Inferior parietal cortex (tissue), 1 donor: ENCODE results near the gene SLC37A1.

Experiments used
- DNase-seq: peaks from one replicate; pipeline ENCODE4 v3.0.0-alpha.2; 2016; ENCODE audit errors: extremely low spot score

The SLC37A1 gene

DNA sequence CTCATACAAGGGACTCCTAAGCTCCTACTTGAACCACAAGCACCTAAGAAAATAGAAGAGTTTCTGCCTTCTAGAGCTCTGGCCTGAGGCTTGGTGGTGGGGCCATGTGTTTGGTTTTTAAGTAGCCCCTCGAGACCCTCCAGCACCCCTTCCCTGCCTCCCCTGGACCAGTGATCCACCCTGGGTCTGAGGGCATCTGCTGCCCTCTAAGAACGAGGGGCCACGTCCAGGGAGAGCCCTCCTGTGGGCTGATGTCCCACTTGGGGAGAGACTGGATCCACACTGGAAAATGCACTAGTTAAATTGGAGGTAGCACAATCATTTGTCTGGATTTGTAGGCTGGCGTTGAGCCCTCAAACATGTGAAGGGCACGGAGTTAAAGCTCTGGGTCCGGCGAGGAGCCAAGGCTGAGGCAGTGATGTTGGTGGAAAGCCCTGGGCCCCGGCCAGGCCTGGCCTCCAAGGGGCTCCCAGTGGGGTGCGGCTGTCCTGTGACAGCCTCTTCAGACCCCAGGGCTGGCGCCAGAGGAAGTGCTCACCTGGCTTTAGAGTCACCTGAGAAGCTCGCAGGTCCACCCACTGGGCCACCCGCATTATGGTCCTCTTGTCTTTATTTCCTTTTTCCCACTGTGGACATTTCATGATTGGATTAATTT, 65.2 kb downstream of the SLC37A1 start:
- DNase-seq = no peak

DNA sequence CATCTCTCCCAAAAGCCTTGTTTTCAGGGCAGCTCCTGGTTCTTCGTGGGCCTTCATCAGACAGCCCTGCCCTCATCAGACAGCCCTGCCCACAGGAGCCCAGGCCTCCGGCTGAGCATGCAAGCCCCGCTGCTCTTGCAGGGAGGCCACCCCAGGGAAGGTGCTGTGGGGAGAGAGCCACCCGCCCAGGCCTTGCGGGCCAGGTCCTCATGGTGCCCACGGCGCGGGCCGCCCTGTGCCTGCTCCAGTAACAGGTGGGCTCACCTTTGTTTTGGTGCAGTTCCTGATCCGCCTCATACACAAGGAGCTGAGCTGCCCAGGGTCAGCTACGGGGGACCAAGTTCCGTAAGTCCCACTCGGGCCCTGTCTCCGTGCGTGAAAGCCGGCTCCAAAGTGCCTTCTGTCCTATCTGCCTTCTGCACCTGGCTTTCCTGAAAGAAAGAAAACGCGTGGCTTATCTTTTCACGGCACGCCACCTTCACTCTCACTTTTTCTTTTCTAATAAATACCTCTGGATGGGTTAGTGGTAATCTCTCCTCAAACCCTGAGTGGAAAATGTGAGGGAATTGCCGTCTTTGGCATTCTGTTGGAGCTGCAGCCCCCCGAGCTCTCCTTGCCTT, 65.9 kb downstream of the SLC37A1 start:
- no peak for DNase-seq

DNA sequence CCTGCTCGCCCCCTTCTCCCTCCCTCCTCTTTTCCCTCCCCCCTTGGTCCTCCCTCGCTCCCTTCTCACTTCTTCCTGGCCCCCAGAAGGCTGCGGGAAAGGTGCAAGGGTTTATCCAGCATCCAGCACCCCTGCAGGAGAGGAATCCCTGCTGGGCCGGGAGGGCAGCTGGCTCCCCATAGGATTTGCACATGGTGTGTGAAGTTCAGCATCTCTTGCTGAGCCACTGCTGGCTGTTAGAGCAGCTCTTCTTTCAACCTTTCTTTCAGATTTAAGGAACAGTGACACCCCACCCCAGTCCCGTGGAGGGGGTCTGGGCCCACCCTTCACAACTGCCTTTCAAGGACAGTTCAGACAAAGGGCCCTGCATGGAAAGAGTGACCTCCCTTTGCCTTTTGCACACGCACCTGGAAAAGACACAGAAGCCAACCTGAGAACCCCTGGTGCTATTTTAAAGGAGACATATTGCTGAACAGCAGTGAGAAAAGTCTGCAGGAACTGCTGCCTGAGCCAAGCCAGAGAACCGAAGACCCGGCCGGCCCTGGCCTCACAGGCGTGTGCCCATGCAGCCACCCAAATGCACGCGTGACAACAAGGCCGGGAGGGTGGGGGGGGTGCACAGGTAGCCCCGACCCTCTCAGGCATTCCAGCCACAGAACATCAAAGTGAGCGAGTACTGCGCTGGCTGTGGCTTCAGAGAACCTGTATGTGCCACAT, 66.6 kb downstream of the SLC37A1 start:
- DNase-seq = no peak

DNA sequence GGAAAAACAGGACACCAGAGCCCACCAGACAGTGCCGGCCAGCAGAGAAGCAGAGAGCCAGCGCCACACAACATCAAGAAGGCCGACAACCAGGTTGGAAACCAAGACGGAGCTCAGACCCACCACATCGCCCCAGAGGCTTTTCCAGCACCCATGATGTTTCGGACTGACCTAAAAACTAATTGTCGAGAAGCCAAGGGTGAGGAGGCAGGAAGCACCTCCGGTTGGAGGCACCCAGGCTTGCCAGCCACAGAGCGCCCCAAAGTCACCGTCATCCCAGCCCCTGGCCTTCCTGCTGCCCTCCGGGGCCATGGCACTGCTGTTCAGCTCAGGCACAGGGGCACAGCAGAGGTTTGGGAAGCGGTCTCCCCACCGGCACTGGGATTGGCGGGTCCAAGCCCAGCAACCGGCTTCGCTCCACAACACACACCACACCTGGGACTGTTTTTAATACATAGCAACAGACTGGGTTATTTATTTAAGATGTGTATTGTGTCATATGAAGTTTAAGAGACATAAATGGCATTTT, 67.2 kb downstream of the SLC37A1 start:
- no peak for DNase-seq

DNA sequence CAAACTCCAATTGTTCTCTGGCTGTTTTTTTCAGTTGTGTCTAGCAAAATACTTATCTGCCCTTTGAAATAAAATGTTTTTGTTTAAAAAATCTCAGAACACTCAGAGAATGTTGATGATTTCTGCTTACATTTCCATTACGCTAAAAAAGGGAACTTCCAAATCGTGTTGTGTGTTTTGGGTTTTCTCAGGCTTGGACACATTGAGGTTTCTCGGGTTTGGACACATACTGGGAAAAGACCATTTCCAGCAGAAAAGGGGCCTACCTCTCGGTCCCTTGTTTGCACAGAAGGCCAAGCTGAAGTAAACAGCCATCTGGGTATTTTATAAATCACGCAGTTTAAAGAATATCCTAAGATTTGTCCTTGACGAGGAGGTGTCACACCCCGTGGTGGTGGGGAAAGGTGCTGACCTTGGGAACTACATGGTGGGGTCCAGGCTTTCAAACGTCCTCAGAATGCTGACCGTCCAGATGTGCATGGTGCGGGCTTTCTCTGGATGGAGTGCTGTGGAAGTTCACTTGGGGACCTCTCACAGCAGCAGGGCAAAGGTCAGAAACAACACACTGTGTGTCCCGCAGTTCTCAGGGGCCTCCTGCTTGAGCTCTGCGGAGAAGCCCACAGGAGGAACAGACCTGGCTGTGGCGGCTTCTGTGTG, 67.8 kb downstream of the SLC37A1 start:
- no peak for DNase-seq

DNA sequence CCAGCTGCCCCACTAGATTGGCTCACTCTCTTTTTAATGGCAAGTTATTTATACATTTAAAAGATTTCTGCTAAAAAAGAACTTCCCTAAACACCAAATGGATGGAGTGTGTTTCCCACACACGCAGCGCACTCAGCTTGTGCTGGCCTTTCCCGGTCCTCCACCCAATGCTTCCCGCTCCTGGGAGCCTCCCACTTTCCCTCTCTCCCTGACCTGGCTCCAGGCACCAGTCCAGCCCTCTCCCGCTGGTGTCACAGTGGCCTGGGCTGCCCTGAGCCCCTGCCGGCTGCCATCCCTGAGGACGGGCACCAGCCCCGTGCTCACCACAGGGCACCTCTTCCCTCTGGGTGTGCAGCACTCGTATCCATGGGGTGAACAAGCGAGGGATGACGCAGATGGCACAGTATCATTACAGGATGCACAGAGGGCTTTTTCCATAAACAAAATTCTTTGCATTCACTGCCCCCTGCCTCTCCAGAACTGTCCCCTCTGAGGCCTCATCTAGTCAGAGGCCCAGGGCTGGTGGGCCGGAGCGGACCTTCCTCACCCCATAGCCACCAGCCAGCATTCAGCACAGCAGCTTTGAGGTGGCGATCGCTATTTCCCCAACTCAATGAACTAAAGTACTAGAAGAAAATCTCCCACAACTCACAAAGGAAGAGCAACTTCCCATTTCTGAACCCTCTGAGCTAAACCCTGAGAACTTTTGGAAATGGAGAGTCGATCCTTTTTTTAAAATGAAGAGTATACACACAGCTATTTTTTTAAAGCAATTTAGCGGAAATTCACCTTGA, 68.5 kb downstream of the SLC37A1 start:
- no peak for DNase-seq

DNA sequence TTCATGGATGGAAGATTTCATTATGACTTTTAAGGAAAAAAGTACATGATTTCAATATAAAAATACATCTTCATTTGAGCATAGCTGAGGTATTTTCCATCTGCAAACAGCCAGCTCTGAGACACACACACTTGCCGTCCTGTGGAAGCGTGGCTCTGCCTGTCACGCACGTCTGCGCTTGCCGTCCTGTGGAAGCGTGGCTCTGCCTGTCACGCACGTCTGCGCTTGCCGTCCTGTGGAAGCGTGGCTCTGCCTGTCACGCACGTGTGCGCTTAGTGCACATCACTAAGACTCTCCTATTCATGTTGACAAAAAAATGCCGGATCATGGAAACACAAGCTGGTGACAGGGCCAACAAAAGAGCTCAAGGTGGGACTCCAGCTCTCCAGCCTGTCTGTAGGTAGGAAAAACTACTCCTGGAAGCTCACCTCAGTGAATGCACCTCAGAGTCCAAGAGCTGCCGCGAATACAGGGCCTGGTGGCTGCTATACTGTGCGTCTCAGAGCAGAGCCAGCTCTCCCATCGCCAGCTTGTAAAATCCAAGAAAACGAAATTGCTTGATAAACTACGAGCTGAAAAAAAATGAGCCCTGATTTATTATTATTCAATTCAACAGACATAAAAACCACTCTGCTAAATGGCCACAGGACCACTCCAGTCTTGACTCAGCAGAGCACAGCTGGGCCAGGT, 69.3 kb downstream of the SLC37A1 start:
- no peak for DNase-seq

DNA sequence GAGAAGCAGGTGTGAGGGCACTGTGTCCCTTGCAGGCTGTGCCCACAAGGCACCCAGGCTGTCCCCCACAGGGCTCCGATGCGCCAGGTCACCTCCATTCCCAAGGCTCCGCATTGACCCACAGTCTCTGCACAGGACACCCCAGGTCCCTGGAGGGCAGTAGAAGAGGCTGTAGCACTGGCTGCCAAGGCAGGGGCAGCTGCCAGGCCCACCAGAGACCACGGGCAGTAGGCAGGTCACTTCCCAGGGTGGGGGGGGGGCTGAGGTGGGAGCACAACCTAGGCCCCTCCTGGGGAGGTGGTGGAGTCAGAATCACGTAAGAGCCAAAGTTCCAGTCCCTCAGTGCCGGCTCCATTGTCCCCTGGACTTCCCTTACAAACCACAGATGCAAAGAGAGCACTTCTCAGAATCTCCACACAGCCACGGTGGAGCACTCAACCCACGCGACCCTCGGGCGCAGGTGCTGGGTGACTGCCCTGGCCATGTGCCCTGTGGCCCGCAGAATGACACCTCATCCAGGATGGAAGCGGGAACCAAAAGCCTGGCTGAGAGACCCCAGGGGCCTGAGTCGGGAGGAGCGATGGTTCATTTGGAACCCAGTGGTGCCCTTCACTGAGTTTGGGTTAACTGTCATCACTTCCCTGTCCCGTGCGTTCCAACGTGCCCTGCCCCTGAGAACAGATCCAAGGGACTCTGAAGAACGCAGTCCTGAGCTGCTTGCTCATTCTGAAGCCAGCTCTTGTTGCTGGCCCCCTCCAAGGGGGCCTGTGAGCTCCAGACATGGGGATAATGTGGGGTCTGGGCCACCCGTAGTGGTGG, 70.0 kb downstream of the SLC37A1 start:
- no peak for DNase-seq

DNA sequence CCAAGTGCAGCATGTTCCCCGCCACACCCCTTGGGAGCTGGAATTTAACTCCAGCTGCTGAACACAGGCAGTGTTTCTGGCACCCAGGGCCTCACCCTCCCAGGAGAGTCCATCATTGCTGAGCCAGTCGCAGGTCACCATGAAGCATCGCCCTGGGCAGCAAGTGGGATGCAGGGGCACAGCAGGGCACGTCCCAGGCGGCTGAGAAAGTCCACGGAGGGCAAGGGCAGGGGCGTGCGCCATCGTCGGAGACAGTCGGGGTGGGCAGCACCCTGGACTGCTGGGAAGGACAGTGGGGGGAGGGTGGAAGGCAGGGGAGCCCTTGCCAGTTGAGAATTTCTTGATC, 70.6 kb downstream of the SLC37A1 start:
- no peak for DNase-seq

DNA sequence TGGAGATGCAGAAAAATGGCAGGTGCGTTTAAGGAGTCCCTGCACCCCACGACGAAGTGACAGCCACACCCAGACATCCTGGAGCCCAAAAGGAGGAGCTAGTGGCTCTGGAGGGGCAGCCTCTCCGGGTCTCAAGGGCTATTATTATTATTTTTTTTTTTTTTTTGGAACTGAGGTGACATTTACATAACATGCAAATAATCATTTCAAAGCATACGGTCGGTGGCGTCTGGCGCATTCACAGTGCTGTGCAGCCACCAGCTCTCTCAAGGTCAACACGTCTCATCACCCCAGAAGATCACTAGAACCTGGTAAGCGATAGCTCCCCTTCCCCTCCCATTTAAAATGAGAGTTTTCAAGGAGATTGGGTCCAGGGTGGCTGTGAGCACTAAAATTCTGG, 72.2 kb downstream of the SLC37A1 start:
- no peak for DNase-seq

DNA sequence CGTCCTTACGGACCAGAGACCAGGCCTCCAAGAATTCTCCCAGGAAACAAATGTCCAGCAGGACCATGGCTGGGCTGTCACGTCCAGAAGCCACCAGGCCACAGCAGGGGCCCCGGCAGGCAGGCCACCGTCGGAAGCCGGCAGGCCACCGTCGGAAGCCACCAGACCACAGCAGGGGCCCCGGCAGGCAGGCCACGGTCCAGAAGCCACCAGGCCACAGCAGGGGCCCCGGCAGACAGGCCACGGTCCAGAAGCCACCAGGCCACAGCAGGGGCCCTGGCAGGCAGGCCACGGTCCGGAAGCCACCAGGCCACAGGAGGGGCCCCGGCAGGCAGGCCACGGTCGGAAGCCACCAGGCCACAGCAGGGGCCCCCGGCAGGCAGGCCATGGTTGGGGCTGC, 72.8 kb downstream of the SLC37A1 start:
- no peak for DNase-seq

DNA sequence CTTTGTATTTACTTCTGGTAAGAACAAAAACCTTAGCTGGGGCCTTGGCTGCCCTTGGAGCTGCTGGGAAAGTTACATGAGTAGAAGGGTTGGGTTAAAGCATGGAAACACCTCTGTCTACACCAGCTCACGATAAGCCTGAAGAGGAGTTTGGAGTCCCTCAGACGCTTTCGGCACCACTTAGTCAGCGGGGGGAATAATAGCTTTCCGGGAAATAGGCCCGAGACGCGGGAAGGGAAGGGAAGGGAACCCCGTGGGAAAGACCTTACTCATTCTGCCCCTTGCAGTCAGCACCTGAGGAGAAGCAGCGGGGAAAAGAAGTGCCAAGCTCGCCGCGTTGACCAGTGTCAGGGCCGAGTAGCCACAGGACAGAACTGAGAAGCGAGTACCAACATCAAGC, 73.4 kb downstream of the SLC37A1 start:
- DNase-seq = no peak

DNA sequence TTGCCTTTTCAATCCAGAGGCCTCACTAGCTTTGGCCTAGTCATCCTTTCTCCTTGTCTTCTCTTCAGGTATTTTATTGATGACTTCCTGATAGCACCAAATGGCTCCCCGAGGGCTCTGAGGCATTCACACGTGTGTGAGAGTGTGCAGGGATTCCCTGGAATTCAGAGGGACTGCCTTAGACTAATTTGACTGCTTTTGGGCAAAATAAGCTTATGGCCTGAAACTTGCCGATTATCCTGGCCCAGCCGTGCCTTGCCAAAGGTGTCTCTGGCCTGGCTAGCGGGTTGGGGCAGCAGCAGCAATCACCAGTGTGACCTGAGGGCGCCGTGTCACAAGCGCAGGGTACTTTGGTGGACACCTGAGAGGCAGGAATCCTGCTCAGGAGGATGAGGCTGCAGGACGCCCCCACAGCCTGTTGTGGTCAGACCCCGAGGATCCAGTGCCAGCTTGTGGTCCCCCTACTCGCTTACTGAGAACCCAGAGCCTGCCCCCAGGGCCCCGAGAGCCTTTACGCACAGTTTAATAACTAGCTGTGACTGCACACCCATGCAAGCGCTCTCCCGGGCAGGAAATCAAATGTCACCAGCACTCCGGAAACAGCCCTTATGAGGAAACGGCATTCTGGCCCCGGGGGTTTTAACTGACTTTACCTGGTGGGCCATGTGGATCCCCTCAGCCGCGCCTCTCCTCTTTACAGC, 76.9 kb downstream of the SLC37A1 start:
- no peak for DNase-seq

DNA sequence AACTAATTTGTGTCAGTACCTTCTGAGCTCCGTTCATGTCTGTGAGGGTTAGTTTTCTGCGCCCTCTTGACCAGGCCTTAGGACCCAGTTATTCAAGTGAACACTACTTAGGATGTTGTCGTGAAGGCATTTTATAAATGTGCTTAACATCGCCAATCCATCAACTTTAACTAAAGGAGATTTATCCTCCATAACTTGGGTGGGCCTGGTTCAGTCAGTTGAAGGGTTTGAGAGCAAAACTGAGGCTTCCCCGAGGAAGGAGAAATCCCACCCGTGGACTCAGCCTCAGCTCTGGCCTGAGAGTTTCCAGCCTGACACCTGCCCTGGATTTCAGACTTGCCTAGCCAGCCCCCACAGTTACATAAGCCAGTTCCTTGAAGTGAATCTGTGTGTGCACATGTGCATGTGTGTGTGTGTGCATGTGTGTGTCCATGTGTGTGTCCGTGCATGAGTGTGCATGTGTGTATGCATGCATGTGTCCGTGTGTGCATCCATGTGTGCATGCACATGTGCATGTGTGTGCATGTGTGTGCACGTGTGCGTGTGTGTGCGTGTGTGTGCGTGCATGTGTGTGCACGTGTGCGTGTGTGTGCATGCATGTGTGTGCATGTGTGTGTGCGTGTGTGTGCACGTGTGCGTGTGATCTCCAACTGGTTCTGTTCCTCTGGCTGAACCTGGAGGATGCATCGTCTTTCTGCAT, 77.7 kb downstream of the SLC37A1 start:
- DNase-seq = no peak

DNA sequence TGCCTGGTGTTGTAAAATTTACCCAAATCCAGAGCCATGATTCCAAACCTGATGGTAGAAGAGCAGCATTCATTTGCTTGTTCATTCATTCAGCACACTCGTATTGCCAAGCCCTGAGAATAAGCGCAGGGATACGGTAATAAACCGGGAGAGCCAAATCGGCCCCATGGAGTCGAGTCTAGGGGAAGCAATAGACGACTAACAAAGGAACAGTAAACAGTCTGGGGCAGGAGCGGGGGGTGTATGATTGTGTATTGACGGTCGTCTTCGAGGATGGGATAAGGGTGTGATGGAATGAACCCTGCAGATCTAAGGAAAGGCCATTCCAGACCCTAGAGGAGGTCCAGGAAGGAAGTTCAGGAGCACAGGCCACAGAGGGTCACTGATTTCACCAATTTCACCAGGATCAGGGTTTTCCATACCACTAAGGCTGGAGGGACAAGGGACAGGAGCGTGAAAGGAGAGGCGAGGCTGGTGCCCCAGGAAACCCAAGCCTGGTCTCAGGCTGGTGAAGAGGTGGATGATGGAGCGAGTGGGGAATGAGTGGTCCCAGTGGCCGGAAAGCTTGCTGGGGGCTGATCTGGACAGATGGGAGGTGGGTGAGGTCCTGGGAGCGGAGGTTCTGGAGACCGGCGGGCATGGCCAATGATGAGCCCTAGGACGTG, 78.6 kb downstream of the SLC37A1 start:
- DNase-seq = no peak

DNA sequence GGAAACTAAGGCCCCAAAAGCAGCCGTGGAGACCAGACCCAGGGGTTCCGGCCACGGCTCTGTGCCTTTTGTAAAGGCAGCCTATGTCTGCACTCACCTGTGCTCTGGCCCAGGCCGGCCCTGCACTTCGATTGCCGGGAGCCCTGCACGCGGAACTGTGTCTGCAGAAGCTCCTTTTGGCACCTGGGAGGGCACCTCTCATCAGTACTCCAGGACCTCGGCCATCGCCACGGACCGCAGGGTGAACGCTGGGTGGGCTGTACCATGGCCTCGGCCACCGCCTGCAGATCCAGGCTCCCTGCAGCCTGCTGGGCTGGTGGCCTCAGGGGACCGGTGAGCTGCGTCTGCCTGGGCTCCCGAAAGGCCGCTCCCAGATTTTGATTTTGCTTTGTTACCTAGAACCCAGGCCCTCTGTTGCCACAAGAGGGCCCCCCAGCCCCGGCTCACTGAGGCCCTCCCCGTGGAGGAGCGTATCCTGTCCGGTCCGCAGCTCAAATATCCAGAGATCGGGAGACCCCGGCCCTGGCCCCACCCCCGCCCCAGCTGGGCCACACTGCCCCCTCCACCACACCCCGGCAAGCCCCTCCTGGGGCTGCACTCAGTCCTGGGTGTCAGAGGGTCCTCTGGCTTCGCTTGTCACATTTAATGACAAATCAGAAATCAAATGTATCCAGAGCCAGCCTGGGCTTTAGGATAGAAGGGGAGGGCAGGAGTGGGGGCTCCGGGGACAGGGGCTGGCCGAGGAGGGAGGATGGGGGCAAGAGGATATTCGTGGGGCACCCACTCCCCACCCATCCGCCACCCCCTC, 79.6 kb downstream of the SLC37A1 start:
- peak; percentile 71 for DNase-seq

DNA sequence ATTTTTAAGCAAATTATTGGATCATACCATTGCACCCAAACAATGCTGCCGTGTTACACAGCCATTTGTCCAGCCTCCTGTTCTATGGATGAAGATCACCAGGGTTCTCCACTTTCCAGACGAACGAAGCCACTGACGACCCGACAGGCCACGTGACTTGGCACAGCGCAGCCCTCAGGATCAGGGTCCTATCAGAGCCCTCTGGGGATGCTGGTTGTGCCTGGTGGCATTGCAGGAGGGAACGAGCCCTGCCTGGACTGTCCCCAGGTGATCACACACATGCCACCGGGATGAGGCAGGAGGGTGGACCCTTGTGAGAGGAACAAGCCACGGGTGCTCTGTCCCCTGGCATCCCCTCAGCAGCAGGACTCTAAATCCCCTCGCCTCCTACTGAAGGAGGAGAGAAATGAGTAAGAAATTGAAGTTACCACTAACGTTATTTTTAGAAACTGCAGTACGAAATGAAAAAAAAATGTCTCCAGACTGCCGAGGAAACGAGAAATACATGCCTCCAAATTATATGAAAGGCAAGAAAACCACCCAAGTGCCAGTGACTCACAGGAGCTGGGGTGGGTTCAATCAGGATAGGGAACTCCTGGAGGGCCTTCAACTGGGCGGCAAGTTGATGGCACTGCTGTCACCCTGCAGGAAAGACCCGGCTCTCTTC, 81.1 kb downstream of the SLC37A1 start:
- DNase-seq = peak; percentile 8
